ENCODE results near the gene ZG16.

DNA sequence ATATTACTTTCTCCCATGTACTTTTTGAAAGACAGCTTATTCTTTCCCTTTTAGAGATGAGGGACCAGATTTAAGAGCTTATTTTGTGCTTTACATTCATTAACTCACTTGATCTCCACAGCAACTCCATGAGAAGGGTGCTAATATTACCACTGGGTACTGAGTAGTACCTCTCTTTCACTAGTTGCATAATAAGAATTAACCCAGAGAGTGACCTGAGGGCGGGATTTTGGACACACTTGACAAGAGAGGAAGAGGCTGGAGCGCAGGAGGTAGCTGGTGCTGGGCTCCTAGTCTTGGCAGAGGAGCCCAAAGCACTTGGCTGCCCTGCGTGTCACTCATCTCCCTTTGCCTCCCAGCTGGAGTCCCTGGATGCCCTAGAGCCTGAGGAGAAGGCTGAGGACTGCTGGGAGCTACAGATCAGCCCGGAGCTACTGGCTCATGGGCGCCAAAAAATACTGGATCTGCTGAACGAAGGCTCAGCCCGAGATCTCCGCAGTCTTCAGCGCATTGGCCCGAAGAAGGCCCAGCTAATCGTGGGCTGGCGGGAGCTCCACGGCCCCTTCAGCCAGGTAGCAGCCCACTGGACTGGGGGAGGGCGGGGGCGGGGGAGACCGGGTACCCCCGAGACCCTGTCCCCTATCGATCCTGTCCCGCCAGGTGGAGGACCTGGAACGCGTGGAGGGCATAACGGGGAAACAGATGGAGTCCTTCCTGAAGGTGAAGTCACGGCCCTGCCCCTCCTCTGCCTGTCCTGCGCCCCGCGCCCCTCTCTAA is 26.6 kb downstream of the ZG16 start:
- TF ChIP-seq, protein P1, sequence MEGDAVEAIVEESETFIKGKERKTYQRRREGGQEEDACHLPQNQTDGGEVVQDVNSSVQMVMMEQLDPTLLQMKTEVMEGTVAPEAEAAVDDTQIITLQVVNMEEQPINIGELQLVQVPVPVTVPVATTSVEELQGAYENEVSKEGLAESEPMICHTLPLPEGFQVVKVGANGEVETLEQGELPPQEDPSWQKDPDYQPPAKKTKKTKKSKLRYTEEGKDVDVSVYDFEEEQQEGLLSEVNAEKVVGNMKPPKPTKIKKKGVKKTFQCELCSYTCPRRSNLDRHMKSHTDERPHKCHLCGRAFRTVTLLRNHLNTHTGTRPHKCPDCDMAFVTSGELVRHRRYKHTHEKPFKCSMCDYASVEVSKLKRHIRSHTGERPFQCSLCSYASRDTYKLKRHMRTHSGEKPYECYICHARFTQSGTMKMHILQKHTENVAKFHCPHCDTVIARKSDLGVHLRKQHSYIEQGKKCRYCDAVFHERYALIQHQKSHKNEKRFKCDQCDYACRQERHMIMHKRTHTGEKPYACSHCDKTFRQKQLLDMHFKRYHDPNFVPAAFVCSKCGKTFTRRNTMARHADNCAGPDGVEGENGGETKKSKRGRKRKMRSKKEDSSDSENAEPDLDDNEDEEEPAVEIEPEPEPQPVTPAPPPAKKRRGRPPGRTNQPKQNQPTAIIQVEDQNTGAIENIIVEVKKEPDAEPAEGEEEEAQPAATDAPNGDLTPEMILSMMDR (optimal IDR thresholded peaks at IDR 0.05 in 1 of 3, IDR thresholded peaks at IDR 0.05 in 1 of 3, conservative IDR thresholded peaks at IDR 0.05 in 1 of 3; ENCODE audit: extremely low read depth in 1 of 3, insufficient read depth in 2 of 3, low read length in 3 of 3), result no peak
- no peak for TF ChIP-seq EZH2 (IDR thresholded peaks at IDR 0.05; ENCODE audit: low read length)
